Esophagus muscularis mucosa (tissue), 4 donors: Measurements from ENCODE around the gene PKN1.

Experiments used
- EP300 ChIP-seq: sonication (generic); formaldehyde crosslinking; IDR thresholded peaks from one replicate; pipeline ENCODE4 v1.6.1; 2017; ENCODE audit warnings: antibody characterized with exemption
- POLR2A ChIP-seq: fragments of 450-650 bp; IDR thresholded peaks from one replicate; pipeline ENCODE4 v1.6.1; 2017; ENCODE audit warnings: antibody characterized with exemption, moderate library complexity, mild to moderate bottlenecking, low read depth
- POLR2AphosphoS5 ChIP-seq, 2 donors: sonication (generic); formaldehyde crosslinking; IDR thresholded peaks; one replicate each; pipeline ENCODE4 v1.6.1; 2017; ENCODE audit warnings: antibody characterized with exemption in 2 of 2
- TF ChIP-seq, protein P1 (sequence below), 3 experiments: fragments of 200-600 bp in 2 of 3; fragments of 450-650 bp in 1 of 3; sonication (generic) in 2 of 3; IDR thresholded peaks; one replicate each; pipeline ENCODE4 v1.5.1; 2017 to 2019; ENCODE audit warnings: antibody characterized with exemption in 3 of 3, mild to moderate bottlenecking in 2 of 3, moderate library complexity in 1 of 3

DNA sequence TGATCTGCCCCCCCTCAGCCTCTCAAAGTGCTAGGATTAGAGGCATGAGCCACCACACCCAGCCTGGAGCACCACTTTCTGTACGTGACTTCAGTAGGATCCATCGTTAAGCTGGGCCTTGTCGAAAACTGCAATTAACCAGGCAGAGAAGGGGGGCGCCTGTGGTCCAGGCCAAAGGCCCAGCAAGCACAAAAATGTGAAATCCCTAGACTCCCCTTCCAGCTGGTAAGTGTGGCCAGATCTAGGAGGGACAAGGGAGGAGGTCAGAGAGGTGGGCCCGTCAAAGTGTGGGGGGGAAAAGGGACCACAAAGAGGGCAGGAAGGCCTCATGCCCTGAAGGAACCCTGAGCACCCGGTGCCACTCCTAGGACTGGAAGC is 27.7 kb upstream of the PKN1 start:
- TF ChIP-seq, protein P1, sequence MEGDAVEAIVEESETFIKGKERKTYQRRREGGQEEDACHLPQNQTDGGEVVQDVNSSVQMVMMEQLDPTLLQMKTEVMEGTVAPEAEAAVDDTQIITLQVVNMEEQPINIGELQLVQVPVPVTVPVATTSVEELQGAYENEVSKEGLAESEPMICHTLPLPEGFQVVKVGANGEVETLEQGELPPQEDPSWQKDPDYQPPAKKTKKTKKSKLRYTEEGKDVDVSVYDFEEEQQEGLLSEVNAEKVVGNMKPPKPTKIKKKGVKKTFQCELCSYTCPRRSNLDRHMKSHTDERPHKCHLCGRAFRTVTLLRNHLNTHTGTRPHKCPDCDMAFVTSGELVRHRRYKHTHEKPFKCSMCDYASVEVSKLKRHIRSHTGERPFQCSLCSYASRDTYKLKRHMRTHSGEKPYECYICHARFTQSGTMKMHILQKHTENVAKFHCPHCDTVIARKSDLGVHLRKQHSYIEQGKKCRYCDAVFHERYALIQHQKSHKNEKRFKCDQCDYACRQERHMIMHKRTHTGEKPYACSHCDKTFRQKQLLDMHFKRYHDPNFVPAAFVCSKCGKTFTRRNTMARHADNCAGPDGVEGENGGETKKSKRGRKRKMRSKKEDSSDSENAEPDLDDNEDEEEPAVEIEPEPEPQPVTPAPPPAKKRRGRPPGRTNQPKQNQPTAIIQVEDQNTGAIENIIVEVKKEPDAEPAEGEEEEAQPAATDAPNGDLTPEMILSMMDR (IDR thresholded peaks at IDR 0.05): no peak
- TF ChIP-seq POLR2A (no peak), EP300 (no peak), POLR2AphosphoS5 (IDR thresholded peaks at IDR 0.05) (no peak)
